ENCODE results near the gene LYRM4. TPM values are rescaled to one million over a fixed set of nuclear protein-coding genes. Genes with fewer than 3 reads are reported as not detected.

LYRM4 gene
- polyA plus RNA-seq, 1 donor (not counting 4 experiments of a cell fraction or from before 2014, with no cell fraction given): 41.1 TPM

DNA sequence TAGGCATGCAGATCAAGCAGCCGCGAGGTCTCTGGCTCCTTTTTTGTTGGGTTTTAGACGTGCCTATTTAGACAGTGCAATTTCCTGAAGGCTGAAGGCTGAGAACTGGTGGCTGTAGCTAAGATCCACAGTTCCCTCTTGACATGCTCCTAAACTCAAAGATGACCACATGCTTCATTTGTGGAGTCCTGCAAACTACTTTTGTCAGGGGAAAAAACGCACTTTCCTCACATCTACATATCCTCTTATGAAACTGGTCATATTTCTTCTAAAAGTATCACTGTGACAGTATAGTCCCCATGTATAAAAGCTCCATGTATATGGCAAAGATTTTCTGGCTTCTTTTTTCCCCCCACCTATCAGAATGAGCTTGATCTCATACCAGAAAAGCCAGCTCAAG is 30.7 kb downstream of the LYRM4 start:
- TF ChIP-seq EZH2 (IDR thresholded peaks at IDR 0.05; ENCODE audit: low read length): no peak
- TF ChIP-seq, protein P1, sequence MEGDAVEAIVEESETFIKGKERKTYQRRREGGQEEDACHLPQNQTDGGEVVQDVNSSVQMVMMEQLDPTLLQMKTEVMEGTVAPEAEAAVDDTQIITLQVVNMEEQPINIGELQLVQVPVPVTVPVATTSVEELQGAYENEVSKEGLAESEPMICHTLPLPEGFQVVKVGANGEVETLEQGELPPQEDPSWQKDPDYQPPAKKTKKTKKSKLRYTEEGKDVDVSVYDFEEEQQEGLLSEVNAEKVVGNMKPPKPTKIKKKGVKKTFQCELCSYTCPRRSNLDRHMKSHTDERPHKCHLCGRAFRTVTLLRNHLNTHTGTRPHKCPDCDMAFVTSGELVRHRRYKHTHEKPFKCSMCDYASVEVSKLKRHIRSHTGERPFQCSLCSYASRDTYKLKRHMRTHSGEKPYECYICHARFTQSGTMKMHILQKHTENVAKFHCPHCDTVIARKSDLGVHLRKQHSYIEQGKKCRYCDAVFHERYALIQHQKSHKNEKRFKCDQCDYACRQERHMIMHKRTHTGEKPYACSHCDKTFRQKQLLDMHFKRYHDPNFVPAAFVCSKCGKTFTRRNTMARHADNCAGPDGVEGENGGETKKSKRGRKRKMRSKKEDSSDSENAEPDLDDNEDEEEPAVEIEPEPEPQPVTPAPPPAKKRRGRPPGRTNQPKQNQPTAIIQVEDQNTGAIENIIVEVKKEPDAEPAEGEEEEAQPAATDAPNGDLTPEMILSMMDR (optimal IDR thresholded peaks at IDR 0.05 in 1 of 3, IDR thresholded peaks at IDR 0.05 in 1 of 3, conservative IDR thresholded peaks at IDR 0.05 in 1 of 3; ENCODE audit: extremely low read depth in 1 of 3, insufficient read depth in 2 of 3, low read length in 3 of 3): no peak

DNA sequence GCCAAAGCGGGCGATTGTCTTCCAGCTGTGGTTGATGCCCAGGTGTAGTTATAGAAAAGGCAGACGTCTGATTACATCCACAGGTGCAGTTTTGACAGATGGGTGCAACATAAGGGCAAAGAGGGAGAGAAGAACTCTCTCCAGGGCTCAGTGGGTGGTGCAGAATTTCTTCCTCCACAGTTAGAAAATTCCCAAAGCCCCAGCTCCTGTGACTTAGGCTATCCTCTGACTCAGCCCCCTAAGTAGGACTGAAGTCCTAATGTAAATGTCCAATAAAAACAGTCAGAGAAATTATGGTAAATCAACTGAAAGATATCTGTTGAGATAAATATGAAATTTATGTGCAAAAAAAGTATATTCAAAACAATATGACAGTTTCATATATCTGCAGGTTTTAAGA is 31.4 kb downstream of the LYRM4 start:
- TF ChIP-seq, protein P1 (optimal IDR thresholded peaks at IDR 0.05 in 1 of 3, IDR thresholded peaks at IDR 0.05 in 1 of 3, conservative IDR thresholded peaks at IDR 0.05 in 1 of 3; ENCODE audit: extremely low read depth in 1 of 3, insufficient read depth in 2 of 3, low read length in 3 of 3): no peak
- no peak for TF ChIP-seq EZH2 (IDR thresholded peaks at IDR 0.05; ENCODE audit: low read length)
- FAIRE-seq (no peak), DNase-seq (ENCODE audit: low read depth, low spot score) (no peak)
- no peak overlapping the region for H3K4me3 ChIP-seq (ENCODE audit: control insufficient read depth in 2 of 3, extremely low read depth in 1 of 3, insufficient read depth in 2 of 3, low read depth in 1 of 3, low read length in 3 of 3)
- no peaks in the 10 kb centered on the region for H4K20me1 ChIP-seq (ENCODE audit: control insufficient read depth, extremely low read depth, insufficient read depth, low read length)
- H2AFZ ChIP-seq (ENCODE audit: control insufficient read depth, low read length): no peak overlapping the region
- no peak overlapping the region for H3K9ac ChIP-seq (ENCODE audit: control insufficient read depth, extremely low read depth, insufficient read depth, low read length)
- H3K4me2 ChIP-seq (ENCODE audit: control insufficient read depth, extremely low read depth, insufficient read depth, low read depth, low read length): no peak overlapping the region
- dilution Hi-C loops (cut with MboI; ENCODE audit: extremely low pct_ligation_motif_present, low sequenced_read_pairs): no loop called here
- no peaks in the 10 kb centered on the region for H3K36me3 ChIP-seq (ENCODE audit: control insufficient read depth in 2 of 2, extremely low read depth in 1 of 2, insufficient read depth in 2 of 2, low read length in 2 of 2)
- no peaks in the 10 kb centered on the region for H3K27me3 ChIP-seq (ENCODE audit: control insufficient read depth, extremely low read depth, insufficient read depth, low read length)
- H3K4me1 ChIP-seq (ENCODE audit: control insufficient read depth, extremely low read depth, insufficient read depth, low read length): peaks cover 3% of the 10 kb centered on the region
- H3K79me2 ChIP-seq (ENCODE audit: control insufficient read depth, insufficient read depth, low read length): no peaks in the 10 kb centered on the region
- H3K9me1 ChIP-seq (ENCODE audit: control insufficient read depth, extremely low read depth, insufficient read depth, low read length): no peaks in the 10 kb centered on the region
- H3K9me3 ChIP-seq (ENCODE audit: control insufficient read depth, low read depth, low read length): no peaks in the 10 kb centered on the region
- no peak overlapping the region for H3K27ac ChIP-seq (ENCODE audit: control insufficient read depth, insufficient read depth, low read length)

More for the DNA sequence above, 30.7 kb downstream of the LYRM4 start:
- FAIRE-seq: no peak
- Histone ChIP-seq H3K27me3 (ENCODE audit: control insufficient read depth, extremely low read depth, insufficient read depth, low read length) (no peaks in the 10 kb centered on the region), H4K20me1 (ENCODE audit: control insufficient read depth, extremely low read depth, insufficient read depth, low read length) (no peaks in the 10 kb centered on the region), H3K4me1 (ENCODE audit: control insufficient read depth, extremely low read depth, insufficient read depth, low read length) (peaks cover 3% of the 10 kb centered on the region), H3K36me3 (ENCODE audit: control insufficient read depth in 2 of 2, extremely low read depth in 1 of 2, insufficient read depth in 2 of 2, low read length in 2 of 2) (peaks cover 0 to 5% of the 10 kb centered on the region in 2 experiments), H3K9me3 (ENCODE audit: control insufficient read depth, low read depth, low read length) (no peaks in the 10 kb centered on the region), H3K4me2 (ENCODE audit: control insufficient read depth, extremely low read depth, insufficient read depth, low read depth, low read length) (no peak overlapping the region), H3K79me2 (ENCODE audit: control insufficient read depth, insufficient read depth, low read length) (no peaks in the 10 kb centered on the region), H3K9me1 (ENCODE audit: control insufficient read depth, extremely low read depth, insufficient read depth, low read length) (no peaks in the 10 kb centered on the region), H2AFZ (ENCODE audit: control insufficient read depth, low read length) (no peak overlapping the region), H3K4me3 (ENCODE audit: control insufficient read depth in 2 of 3, extremely low read depth in 1 of 3, insufficient read depth in 2 of 3, low read depth in 1 of 3, low read length in 3 of 3) (no peak overlapping the region), H3K9ac (ENCODE audit: control insufficient read depth, extremely low read depth, insufficient read depth, low read length) (no peak overlapping the region), H3K27ac (ENCODE audit: control insufficient read depth, insufficient read depth, low read length) (peak overlapping the region; percentile 50)
- DNase-seq (ENCODE audit: low read depth, low spot score): no peak
- dilution Hi-C loops (cut with MboI; ENCODE audit: extremely low pct_ligation_motif_present, low sequenced_read_pairs): no loop called here
